ENCODE data around the gene DENND2A.
"Not testable (repeated sequence)": the region's sequence is repeated elsewhere in the genome, so short reads cannot be mapped to it uniquely, and the experiment has no call there.

DENND2A gene

DNA sequence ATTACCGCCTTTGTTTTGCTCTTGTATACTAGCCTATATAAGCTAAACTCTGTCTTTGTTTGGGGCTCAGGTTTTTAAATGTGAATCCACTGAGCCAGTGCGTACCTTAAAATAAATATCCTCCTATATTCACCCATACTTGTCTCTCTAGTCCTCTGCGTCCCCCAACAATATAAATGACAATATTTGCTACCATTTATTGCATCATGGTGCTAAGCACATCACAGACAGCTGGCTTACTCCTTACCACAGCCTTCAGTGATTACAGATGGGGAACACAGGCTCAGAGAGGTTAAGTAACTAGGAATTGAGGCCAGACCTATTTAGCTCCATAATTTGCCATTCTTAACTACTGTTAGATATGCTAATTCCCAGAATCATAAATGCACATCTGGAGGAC, 28.7 kb upstream of the DENND2A start:
- no peak overlapping the region for H3K4me3 ChIP-seq (replicated peaks; ENCODE audit: insufficient read depth, low read length)
- DNase-seq (ENCODE audit: low read depth in 1 of 2, low spot score in 1 of 2), result no peak
- no peak overlapping the region for H3K27ac ChIP-seq (replicated peaks)
- no peaks in the 10 kb centered on the region for H3K27me3 ChIP-seq (ENCODE audit: insufficient read depth, poor library complexity, severe bottlenecking)
- TF ChIP-seq, protein P1, sequence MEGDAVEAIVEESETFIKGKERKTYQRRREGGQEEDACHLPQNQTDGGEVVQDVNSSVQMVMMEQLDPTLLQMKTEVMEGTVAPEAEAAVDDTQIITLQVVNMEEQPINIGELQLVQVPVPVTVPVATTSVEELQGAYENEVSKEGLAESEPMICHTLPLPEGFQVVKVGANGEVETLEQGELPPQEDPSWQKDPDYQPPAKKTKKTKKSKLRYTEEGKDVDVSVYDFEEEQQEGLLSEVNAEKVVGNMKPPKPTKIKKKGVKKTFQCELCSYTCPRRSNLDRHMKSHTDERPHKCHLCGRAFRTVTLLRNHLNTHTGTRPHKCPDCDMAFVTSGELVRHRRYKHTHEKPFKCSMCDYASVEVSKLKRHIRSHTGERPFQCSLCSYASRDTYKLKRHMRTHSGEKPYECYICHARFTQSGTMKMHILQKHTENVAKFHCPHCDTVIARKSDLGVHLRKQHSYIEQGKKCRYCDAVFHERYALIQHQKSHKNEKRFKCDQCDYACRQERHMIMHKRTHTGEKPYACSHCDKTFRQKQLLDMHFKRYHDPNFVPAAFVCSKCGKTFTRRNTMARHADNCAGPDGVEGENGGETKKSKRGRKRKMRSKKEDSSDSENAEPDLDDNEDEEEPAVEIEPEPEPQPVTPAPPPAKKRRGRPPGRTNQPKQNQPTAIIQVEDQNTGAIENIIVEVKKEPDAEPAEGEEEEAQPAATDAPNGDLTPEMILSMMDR (IDR thresholded peaks at IDR 0.05; ENCODE audit: insufficient read depth, low read length), result no peak
- no peak for TF ChIP-seq GABPA (IDR thresholded peaks at IDR 0.05; ENCODE audit: low read depth)
- no peak for TF ChIP-seq POLR2AphosphoS5 (IDR thresholded peaks at IDR 0.05; ENCODE audit: low read depth)
- no peak for TF ChIP-seq SPI1 (IDR thresholded peaks at IDR 0.05; ENCODE audit: borderline replicate concordance, low read depth)
- TF ChIP-seq, protein P2, sequence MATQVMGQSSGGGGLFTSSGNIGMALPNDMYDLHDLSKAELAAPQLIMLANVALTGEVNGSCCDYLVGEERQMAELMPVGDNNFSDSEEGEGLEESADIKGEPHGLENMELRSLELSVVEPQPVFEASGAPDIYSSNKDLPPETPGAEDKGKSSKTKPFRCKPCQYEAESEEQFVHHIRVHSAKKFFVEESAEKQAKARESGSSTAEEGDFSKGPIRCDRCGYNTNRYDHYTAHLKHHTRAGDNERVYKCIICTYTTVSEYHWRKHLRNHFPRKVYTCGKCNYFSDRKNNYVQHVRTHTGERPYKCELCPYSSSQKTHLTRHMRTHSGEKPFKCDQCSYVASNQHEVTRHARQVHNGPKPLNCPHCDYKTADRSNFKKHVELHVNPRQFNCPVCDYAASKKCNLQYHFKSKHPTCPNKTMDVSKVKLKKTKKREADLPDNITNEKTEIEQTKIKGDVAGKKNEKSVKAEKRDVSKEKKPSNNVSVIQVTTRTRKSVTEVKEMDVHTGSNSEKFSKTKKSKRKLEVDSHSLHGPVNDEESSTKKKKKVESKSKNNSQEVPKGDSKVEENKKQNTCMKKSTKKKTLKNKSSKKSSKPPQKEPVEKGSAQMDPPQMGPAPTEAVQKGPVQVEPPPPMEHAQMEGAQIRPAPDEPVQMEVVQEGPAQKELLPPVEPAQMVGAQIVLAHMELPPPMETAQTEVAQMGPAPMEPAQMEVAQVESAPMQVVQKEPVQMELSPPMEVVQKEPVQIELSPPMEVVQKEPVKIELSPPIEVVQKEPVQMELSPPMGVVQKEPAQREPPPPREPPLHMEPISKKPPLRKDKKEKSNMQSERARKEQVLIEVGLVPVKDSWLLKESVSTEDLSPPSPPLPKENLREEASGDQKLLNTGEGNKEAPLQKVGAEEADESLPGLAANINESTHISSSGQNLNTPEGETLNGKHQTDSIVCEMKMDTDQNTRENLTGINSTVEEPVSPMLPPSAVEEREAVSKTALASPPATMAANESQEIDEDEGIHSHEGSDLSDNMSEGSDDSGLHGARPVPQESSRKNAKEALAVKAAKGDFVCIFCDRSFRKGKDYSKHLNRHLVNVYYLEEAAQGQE (IDR thresholded peaks at IDR 0.05; ENCODE audit: insufficient replicate concordance, low read depth), result no peak

DNA sequence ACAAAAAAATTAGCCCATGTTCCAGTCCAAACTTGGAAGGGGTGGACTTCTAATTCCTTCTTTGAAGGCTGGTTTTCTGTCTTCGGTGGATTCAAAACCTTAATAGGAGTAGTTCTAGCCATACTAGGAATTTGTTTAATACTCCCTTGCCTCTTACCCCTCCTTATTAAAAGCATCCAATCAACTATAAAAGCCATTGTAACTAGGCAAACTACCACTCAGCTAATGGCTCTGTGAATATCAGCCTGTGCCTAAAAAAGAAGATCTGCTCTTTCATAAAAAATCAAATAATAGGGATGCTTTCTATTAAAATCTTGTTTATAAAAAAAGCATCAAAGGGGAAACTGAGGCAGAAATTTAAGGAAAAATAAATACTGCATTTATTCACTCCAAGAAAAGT, 28.0 kb upstream of the DENND2A start:
- no peak for TF ChIP-seq GABPA (IDR thresholded peaks at IDR 0.05; ENCODE audit: low read depth)
- TF ChIP-seq, protein P2 (IDR thresholded peaks at IDR 0.05; ENCODE audit: insufficient replicate concordance, low read depth), result no peak
- no peak for TF ChIP-seq SPI1 (IDR thresholded peaks at IDR 0.05; ENCODE audit: borderline replicate concordance, low read depth)
- TF ChIP-seq, protein P1 (IDR thresholded peaks at IDR 0.05; ENCODE audit: insufficient read depth, low read length), result no peak
- no peak for TF ChIP-seq POLR2AphosphoS5 (IDR thresholded peaks at IDR 0.05; ENCODE audit: low read depth)
- Histone ChIP-seq H3K27ac (replicated peaks) (no peak overlapping the region), H3K27me3 (ENCODE audit: insufficient read depth, poor library complexity, severe bottlenecking) (no peaks in the 10 kb centered on the region), H3K4me3 (replicated peaks; ENCODE audit: insufficient read depth, low read length) (no peak overlapping the region)
- DNase-seq (ENCODE audit: low read depth in 1 of 2, low spot score in 1 of 2), result no peak

DNA sequence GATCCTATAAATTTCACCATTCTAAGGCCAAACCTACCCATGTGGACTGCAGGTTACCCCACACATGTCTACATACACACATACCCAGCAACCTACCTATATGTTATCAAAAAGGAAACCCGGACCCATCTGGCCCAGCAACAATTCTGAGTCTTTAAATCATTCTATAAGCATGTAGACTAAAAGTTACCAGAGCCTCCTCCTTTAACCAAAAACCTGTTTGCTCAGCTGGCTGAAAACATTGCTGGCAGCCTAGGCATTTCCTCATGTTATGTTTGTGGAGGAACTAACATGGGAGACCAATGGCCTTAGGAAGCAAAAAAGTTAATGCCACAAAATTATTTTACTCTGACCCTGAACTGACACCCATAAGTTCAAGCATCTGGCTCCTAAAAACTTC, 26.9 kb upstream of the DENND2A start:
- no peak for DNase-seq (ENCODE audit: low read depth in 1 of 2, low spot score in 1 of 2)
- H3K27ac ChIP-seq (replicated peaks), result no peak overlapping the region

DNA sequence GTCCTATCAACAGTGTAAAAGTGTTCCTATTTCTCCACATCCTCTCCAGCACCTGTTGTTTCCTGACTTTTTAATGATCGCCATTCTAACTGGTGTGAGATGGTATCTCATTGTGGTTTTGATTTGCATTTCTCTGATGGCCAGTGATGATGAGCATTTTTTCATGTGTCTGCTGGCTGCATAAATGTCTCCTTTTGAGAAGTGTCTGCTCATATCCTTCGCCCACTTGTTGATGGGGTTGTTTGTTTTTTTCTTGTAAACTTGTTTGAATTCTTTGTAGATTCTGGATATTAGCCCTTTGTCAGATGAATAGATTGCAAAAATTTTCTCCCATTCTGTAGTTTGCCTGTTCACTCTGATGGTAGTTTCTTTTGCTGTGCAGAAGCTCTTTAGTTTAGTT, 22.3 kb upstream of the DENND2A start:
- not testable (repeated sequence) for DNase-seq (ENCODE audit: low read depth in 1 of 2, low spot score in 1 of 2)

More for the DNA sequence above, 26.9 kb upstream of the DENND2A start:
- TF ChIP-seq, protein P1 (IDR thresholded peaks at IDR 0.05; ENCODE audit: insufficient read depth, low read length), result no peak
- TF ChIP-seq, protein P2 (IDR thresholded peaks at IDR 0.05; ENCODE audit: insufficient replicate concordance, low read depth), result no peak
- no peak for TF ChIP-seq GABPA (IDR thresholded peaks at IDR 0.05; ENCODE audit: low read depth)
- TF ChIP-seq POLR2AphosphoS5 (IDR thresholded peaks at IDR 0.05; ENCODE audit: low read depth), result no peak
- TF ChIP-seq SPI1 (IDR thresholded peaks at IDR 0.05; ENCODE audit: borderline replicate concordance, low read depth), result no peak
- Histone ChIP-seq H3K4me3 (replicated peaks; ENCODE audit: insufficient read depth, low read length) (no peak overlapping the region), H3K27me3 (ENCODE audit: insufficient read depth, poor library complexity, severe bottlenecking) (no peaks in the 10 kb centered on the region)

More for the DNA sequence above, 22.3 kb upstream of the DENND2A start:
- not testable (repeated sequence) for H3K4me3 ChIP-seq (replicated peaks; ENCODE audit: insufficient read depth, low read length); H3K27me3 ChIP-seq (ENCODE audit: insufficient read depth, poor library complexity, severe bottlenecking); H3K27ac ChIP-seq (replicated peaks)

All from HL-60 (cell line).